ENCODE measurements around the gene ANGPT4. TPM values are rescaled to one million over a fixed set of nuclear protein-coding genes. Genes with fewer than 3 reads are reported as not detected.
"Not testable (repeated sequence)": the region's sequence is repeated elsewhere in the genome, so short reads cannot be mapped to it uniquely, and the experiment has no call there.

Gene ANGPT4
- total and polyA plus RNA-seq, 10 donors = 0.03 to 0.06 TPM; not detected in 8

DNA sequence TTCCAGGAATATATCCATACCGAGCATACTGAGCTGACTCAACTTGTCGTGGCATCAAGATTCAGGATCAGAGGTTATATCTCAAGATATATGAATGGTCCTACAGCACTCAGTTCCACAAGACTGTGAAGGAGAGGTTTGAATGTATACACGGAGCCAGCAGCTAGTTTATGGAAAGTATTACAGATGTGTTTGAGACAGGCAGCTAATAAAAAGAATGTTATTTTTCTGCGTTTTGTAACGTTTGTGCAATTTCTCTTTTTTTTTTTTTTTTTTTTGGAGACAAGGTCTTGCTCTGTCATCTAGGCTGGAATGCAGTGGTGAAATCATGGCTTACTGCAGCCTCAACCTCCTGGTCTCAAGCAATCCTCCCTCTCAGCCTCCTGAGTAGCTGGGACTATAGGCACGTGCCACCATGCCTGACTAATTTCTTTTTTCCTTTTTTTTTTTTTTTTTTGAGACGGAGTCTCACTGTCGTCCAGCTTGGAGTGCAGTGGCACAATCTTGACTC is 86.1 kb downstream of the ANGPT4 start:
- TF ChIP-seq POLR2AphosphoS5 (IDR thresholded peaks at IDR 0.05) (no peak), POLR2A (IDR thresholded peaks at IDR 0.05) (no peak)
- TF ChIP-seq, protein P1, sequence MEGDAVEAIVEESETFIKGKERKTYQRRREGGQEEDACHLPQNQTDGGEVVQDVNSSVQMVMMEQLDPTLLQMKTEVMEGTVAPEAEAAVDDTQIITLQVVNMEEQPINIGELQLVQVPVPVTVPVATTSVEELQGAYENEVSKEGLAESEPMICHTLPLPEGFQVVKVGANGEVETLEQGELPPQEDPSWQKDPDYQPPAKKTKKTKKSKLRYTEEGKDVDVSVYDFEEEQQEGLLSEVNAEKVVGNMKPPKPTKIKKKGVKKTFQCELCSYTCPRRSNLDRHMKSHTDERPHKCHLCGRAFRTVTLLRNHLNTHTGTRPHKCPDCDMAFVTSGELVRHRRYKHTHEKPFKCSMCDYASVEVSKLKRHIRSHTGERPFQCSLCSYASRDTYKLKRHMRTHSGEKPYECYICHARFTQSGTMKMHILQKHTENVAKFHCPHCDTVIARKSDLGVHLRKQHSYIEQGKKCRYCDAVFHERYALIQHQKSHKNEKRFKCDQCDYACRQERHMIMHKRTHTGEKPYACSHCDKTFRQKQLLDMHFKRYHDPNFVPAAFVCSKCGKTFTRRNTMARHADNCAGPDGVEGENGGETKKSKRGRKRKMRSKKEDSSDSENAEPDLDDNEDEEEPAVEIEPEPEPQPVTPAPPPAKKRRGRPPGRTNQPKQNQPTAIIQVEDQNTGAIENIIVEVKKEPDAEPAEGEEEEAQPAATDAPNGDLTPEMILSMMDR (IDR thresholded peaks at IDR 0.05 in 8 of 11, conservative IDR thresholded peaks at IDR 0.05 in 3 of 11) = no peak
- WGBS, 5 donors = 58 to 83% (median 63%) methylated on average over 8 of the region's 8 CpGs
- Histone ChIP-seq H3K27me3 (replicated peaks in 1 of 7) (no peaks in the 10 kb centered on the region), H3K4me3 (no peak overlapping the region), H3K4me1 (peaks cover 5 to 46% (median 22%) of the 10 kb centered on the region in 6 donors), H3K36me3 (no peaks in the 10 kb centered on the region), H3K27ac (peak overlapping the region in 2 of 8 donors; percentile 26 to 32), H3K9me3 (no peaks in the 10 kb centered on the region)
- DNase-seq = no peak
- intact Hi-C loops (cut with DNase I; ENCODE audit: low total_unique reads) = no loop called here

DNA sequence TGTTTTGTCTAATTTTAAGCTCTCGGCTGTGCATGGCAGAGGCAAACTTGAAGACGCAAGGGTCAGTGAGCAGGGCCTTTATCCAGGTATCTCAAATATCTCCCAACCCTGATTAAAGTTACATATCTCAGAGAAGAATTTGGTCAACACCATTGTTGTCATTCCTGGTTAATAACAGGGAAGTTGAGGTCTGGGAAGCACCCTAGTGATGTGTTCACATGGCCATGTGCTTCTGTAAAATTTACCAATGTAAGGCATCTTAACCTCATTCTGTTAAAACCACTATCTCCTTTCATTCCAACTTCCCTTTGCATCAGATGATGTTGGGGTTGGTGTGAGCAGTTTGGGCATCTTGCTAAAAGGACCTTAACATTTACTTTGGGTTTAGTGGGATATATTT is 86.6 kb downstream of the ANGPT4 start:
- H3K4me3 ChIP-seq = no peak overlapping the region
- H3K9me3 ChIP-seq = no peaks in the 10 kb centered on the region
- H3K4me1 ChIP-seq = peaks cover 2 to 40% (median 17%) of the 10 kb centered on the region in 6 donors
- no peak for DNase-seq
- intact Hi-C loops (cut with DNase I; ENCODE audit: low total_unique reads) = no loop called here
- no peaks in the 10 kb centered on the region for H3K36me3 ChIP-seq
- no peaks in the 10 kb centered on the region for H3K27me3 ChIP-seq (replicated peaks in 1 of 7)
- peak overlapping the region in 2 of 8 donors; percentile 28 to 32 for H3K27ac ChIP-seq
- TF ChIP-seq, protein P1 (IDR thresholded peaks at IDR 0.05 in 8 of 11, conservative IDR thresholded peaks at IDR 0.05 in 3 of 11) = no peak
- TF ChIP-seq POLR2AphosphoS5 (IDR thresholded peaks at IDR 0.05) (no peak), POLR2A (IDR thresholded peaks at IDR 0.05) (no peak)
- 94 to 100% (median 96%) methylated on average over 2 of the region's 2 CpGs for WGBS, 5 donors

DNA sequence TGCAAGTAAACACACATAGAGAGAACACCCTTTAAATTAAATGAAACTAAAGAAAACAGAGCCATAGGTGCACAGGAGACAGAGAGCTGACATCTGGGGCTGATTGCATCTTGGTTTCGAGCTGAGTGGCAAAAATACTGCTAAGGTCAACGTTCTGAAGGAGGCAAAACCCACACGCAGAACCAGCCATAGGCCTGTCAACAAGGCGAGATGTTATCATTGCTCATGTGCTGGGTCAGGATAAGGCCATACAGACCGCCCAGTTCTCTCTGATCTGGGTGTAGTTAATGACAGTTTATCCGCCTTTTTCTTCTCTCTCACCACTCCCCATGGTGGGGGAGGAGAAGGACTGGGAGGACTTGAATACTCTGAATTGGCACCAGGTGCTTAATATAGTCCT is 87.1 kb downstream of the ANGPT4 start:
- peak overlapping the region in 2 of 8 donors; percentile 28 to 30 for H3K27ac ChIP-seq
- TF ChIP-seq, protein P1 (IDR thresholded peaks at IDR 0.05 in 8 of 11, conservative IDR thresholded peaks at IDR 0.05 in 3 of 11) = no peak
- TF ChIP-seq POLR2AphosphoS5 (IDR thresholded peaks at IDR 0.05) (no peak), POLR2A (IDR thresholded peaks at IDR 0.05) (no peak)
- H3K27me3 ChIP-seq (replicated peaks in 1 of 7) = no peaks in the 10 kb centered on the region
- no peak overlapping the region for H3K4me3 ChIP-seq
- 46 to 66% (median 62%) methylated on average over 6 of the region's 6 CpGs for WGBS, 5 donors
- peak; percentile 12 for DNase-seq
- H3K36me3 ChIP-seq = no peaks in the 10 kb centered on the region
- H3K4me1 ChIP-seq = peaks cover 0 to 35% (median 12%) of the 10 kb centered on the region in 6 donors
- intact Hi-C loops (cut with DNase I; ENCODE audit: low total_unique reads) = no loop called here
- no peaks in the 10 kb centered on the region for H3K9me3 ChIP-seq

DNA sequence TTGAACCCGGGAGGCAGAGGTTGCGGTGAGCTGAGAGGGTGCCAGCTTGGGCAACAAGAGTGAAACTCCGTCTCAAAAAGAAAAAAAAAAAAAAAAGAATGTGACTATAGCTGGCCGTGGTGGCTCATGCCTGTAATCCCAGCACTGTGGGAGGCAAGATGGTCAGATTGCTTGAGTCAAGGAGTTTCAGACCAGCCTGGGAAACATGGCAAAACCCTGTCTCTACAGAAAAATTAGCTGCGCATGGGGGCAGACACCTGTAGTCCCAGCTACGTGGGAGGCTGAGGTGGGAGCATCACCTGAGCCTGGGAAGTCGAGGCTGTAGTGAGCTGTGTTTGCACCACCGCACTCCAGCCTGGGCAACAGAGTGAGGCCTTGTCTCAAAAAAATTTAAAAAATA is 88.2 kb downstream of the ANGPT4 start:
- H3K27ac ChIP-seq; H3K27me3 ChIP-seq (replicated peaks in 1 of 7); H3K36me3 ChIP-seq; intact Hi-C loops (cut with DNase I; ENCODE audit: low total_unique reads); H3K9me3 ChIP-seq; H3K4me3 ChIP-seq: not testable (repeated sequence)
- H3K4me1 ChIP-seq = peaks cover 0 to 28% (median 6%) of the 10 kb centered on the region in 6 donors
- WGBS, 5 donors = 88 to 96% (median 91%) methylated on average over 8 of the region's 8 CpGs
- peak; percentile 30 for DNase-seq

Measured in spleen (tissue), 11 donors.